Measurements from ENCODE around the gene BSPRY. TPM values are rescaled to one million over a fixed set of nuclear protein-coding genes. Genes with fewer than 3 reads are reported as not detected.
A peak's percentile ranks its signal among the peaks of the same experiment; 100 is the strongest.

The BSPRY gene
- total RNA-seq, 1 donor, result not detected

DNA sequence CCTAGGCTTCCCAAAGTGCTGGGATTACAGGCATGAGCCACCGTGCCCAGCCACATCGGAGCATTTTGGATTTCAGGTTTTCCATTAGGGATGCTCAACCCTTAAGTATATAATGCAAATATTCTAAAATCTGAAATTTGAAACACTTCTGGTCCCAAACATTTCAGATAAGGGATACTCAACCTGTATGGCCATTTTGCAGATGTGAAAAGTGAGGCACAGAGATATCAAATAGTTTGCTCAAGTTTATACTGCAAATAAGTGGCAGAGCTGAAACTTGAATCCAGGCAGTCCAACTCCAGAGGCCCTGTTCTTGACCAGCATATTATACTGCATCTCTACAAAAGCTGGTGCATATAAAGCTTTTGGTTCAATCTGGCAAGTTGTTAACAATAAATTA is 11.6 kb upstream of the BSPRY start:
- Histone ChIP-seq H3K9me3 (ENCODE audit: low read depth, low read length) (no peaks in the 10 kb centered on the region), H3K4me3 (ENCODE audit: insufficient read depth, low read length) (no peak overlapping the region), H3K79me2 (ENCODE audit: insufficient read depth, low read length) (no peaks in the 10 kb centered on the region), H3K4me1 (ENCODE audit: insufficient read depth, low read length) (peaks cover 9% of the 10 kb centered on the region), H3K4me2 (ENCODE audit: insufficient read depth, low read length) (no peak overlapping the region), H4K20me1 (ENCODE audit: insufficient read depth, low read length) (no peaks in the 10 kb centered on the region), H3K27ac (ENCODE audit: low read depth, low read length) (no peak overlapping the region), H3K27me3 (ENCODE audit: insufficient read depth, low read length) (no peaks in the 10 kb centered on the region), H2AFZ (ENCODE audit: low read length) (no peak overlapping the region), H3K36me3 (ENCODE audit: insufficient read depth, low read length) (no peaks in the 10 kb centered on the region)
- TF ChIP-seq, protein P1, sequence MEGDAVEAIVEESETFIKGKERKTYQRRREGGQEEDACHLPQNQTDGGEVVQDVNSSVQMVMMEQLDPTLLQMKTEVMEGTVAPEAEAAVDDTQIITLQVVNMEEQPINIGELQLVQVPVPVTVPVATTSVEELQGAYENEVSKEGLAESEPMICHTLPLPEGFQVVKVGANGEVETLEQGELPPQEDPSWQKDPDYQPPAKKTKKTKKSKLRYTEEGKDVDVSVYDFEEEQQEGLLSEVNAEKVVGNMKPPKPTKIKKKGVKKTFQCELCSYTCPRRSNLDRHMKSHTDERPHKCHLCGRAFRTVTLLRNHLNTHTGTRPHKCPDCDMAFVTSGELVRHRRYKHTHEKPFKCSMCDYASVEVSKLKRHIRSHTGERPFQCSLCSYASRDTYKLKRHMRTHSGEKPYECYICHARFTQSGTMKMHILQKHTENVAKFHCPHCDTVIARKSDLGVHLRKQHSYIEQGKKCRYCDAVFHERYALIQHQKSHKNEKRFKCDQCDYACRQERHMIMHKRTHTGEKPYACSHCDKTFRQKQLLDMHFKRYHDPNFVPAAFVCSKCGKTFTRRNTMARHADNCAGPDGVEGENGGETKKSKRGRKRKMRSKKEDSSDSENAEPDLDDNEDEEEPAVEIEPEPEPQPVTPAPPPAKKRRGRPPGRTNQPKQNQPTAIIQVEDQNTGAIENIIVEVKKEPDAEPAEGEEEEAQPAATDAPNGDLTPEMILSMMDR (IDR thresholded peaks at IDR 0.05; ENCODE audit: extremely low read depth, low read depth, low read length), result no peak
- DNase-seq (ENCODE audit: insufficient read length, low spot score, missing footprints), result no peak

DNA sequence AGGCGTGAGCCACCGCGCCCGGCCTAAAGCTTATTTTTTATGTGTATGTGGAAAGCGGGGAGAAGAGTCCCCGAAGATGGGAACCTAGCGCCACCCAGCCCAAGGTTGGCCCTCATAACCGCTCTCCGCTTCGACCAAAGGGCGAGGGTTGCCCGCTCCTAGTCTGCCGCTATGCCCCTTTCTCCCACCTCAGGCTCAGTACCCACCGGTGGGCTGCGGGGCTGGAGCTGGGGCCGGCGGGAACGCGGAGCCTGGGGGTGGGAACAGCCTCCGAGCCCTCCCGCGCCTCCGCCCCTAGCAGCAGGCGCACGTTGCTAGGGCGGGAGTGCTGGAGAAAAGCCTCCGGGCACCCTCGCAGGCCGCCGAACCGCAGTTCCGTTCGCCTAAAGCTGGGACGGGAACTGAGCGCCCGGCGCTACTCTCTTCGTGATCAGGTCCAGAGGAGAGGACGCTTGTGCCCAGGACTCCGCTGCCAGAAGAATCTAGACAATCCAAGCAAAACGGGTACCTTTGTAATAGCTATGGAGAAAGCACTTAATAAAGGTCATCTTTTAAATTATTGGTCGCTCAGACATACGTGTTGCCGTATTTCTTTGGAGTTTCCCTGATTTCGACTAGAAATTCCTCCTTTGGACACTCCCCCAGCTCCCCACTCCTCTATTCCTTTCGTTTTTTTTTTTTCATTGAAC is 9.2 kb upstream of the BSPRY start, which contains the start of gene WDR31:
Gene WDR31, minus strand, starts transcription at position 265 of the 689 bp plus-strand sequence. CDS start 8,253 bp downstream, outside the sequence.
- H2AFZ ChIP-seq (ENCODE audit: low read length), result peak within 1 kb of the TSS; percentile 99
- H3K4me1 ChIP-seq (ENCODE audit: insufficient read depth, low read length), result peaks cover 13% of the 10 kb centered on the region
- H3K4me2 ChIP-seq (ENCODE audit: insufficient read depth, low read length), result peak within 1 kb of the TSS; percentile 99
- peak within 1 kb of the TSS; percentile 52 for H3K27ac ChIP-seq (ENCODE audit: low read depth, low read length)
- H3K79me2 ChIP-seq (ENCODE audit: insufficient read depth, low read length), result no peaks in the 10 kb centered on the region
- H3K36me3 ChIP-seq (ENCODE audit: insufficient read depth, low read length), result no peaks in the 10 kb centered on the region
- DNase-seq (ENCODE audit: insufficient read length, low spot score, missing footprints), result peak; percentile 97
- no peaks in the 10 kb centered on the region for H3K27me3 ChIP-seq (ENCODE audit: insufficient read depth, low read length)
- TF ChIP-seq, protein P1 (IDR thresholded peaks at IDR 0.05; ENCODE audit: extremely low read depth, low read depth, low read length), result no peak
- H3K9me3 ChIP-seq (ENCODE audit: low read depth, low read length), result no peaks in the 10 kb centered on the region
- H4K20me1 ChIP-seq (ENCODE audit: insufficient read depth, low read length), result no peaks in the 10 kb centered on the region
- H3K4me3 ChIP-seq (ENCODE audit: insufficient read depth, low read length), result peak within 1 kb of the TSS; percentile 93

DNA sequence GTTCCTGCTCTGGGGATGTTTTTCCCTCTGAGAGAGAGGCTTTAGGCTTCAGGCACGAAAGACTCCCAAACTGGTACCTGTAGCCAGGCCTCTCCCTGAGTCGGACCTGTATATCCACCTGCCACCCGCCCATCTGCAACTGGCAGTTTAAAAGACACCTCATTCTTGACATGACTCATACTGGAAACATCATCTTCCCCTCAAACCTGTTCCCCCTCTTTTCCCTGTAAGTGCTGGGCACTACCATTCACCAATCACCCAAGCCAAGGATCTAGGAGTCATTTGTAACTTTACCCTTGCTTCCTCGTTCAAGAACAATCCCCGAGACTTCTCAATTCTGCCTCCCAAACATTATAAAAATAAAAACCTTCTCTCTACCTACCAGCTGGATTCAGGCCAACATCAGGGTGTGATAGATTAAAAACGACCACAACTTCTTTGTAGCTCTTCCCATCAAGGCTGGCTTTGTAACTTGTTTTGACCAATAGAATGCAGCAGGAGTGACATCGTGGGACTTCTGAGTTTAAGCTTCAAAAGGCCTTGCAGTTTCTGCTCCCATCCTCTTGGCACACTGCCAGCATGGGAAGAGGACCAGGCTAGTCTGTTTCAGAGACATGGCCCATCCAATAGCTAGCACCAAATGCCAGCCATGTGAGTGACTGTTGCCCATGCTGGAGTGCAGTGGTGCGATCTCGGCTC is 7.5 kb upstream of the BSPRY start:
- peak; percentile 53 for DNase-seq (ENCODE audit: insufficient read length, low spot score, missing footprints)
- no peak overlapping the region for H3K4me2 ChIP-seq (ENCODE audit: insufficient read depth, low read length)

More for the DNA sequence above, 7.5 kb upstream of the BSPRY start:
- no peaks in the 10 kb centered on the region for H3K36me3 ChIP-seq (ENCODE audit: insufficient read depth, low read length)
- peaks cover 13% of the 10 kb centered on the region for H3K4me1 ChIP-seq (ENCODE audit: insufficient read depth, low read length)
- no peaks in the 10 kb centered on the region for H3K9me3 ChIP-seq (ENCODE audit: low read depth, low read length)
- H3K79me2 ChIP-seq (ENCODE audit: insufficient read depth, low read length), result no peaks in the 10 kb centered on the region
- H3K4me3 ChIP-seq (ENCODE audit: insufficient read depth, low read length), result no peak overlapping the region
- H3K27me3 ChIP-seq (ENCODE audit: insufficient read depth, low read length), result no peaks in the 10 kb centered on the region
- H3K27ac ChIP-seq (ENCODE audit: low read depth, low read length), result no peak overlapping the region
- no peaks in the 10 kb centered on the region for H4K20me1 ChIP-seq (ENCODE audit: insufficient read depth, low read length)
- peak overlapping the region; percentile 19 for H2AFZ ChIP-seq (ENCODE audit: low read length)
- TF ChIP-seq, protein P1 (IDR thresholded peaks at IDR 0.05; ENCODE audit: extremely low read depth, low read depth, low read length), result no peak

Measured in osteoblast (primary cell).